H1 (cell line): ENCODE results near the gene HIC1. TPM values are rescaled to one million over a fixed set of nuclear protein-coding genes. Genes with fewer than 3 reads are reported as not detected.

Source experiments
- CTCF ChIA-PET: fragments of 300-600 bp; sonication (Branson Sonifier 250); formaldehyde crosslinking; loops from one replicate; lab custom pipeline; 2021; ENCODE audit not compliant: partially characterized antibody; lab: Charles Lee
- POLR2A ChIA-PET: fragments of 300-600 bp; sonication (Branson Sonifier 250); formaldehyde crosslinking; loops from one replicate; lab custom pipeline; 2021; ENCODE audit warnings: inconsistent platforms; ENCODE audit not compliant: partially characterized antibody; lab: Charles Lee
- DNase-seq, 2 experiments: peaks; one replicate each; pipeline versions ENCODE4 v3.0.0 to v3.0.0-alpha.2; 2010 to 2022; ENCODE audit warnings: low spot score in 2 of 2, low read depth in 1 of 2, mixed read lengths in 1 of 2
- FAIRE-seq: peaks from 2 replicates; lab custom pipeline; 2011; peaks lifted over from hg19 to GRCh38; lab: Jason Lieb, UNC
- H2AFZ ChIP-seq: 2 replicates; pipeline ENCODE4 v1.8.1; 2012; ENCODE audit warnings: low read length, inconsistent platforms
- H2AK5ac ChIP-seq: 2 replicates; pipeline ENCODE4 v1.6.1; 2013; ENCODE audit warnings: low read depth, low read length
- H2BK120ac ChIP-seq: replicated peaks from 2 replicates; pipeline ENCODE3; 2013; ENCODE audit warnings: low read depth, low read length, inconsistent platforms
- H2BK12ac ChIP-seq: 2 replicates; pipeline ENCODE4 v1.6.1; 2013; ENCODE audit warnings: low read depth, low read length
- H2BK15ac ChIP-seq: 2 replicates; pipeline ENCODE4 v1.6.1; 2013; ENCODE audit warnings: low read length
- H2BK20ac ChIP-seq: 2 replicates; pipeline ENCODE4 v1.6.1; 2013; ENCODE audit warnings: low read length
- H2BK5ac ChIP-seq: 2 replicates; pipeline ENCODE4 v1.6.1; 2013; ENCODE audit warnings: low read depth, low read length
- H3K14ac ChIP-seq: 2 replicates; pipeline ENCODE4 v1.6.1; 2013; ENCODE audit warnings: inconsistent platforms; ENCODE audit not compliant: insufficient read length
- H3K18ac ChIP-seq: 2 replicates; pipeline ENCODE4 v1.6.1; 2013; ENCODE audit warnings: low read length; ENCODE audit errors: extremely low read depth
- H3K23ac ChIP-seq: 2 replicates; pipeline ENCODE4 v1.6.1; 2013; ENCODE audit warnings: inconsistent platforms; ENCODE audit not compliant: insufficient read length
- H3K23me2 ChIP-seq: 2 replicates; pipeline ENCODE4 v1.6.1; 2013; ENCODE audit warnings: low read depth, low read length
- H3K27ac ChIP-seq: 2 replicates; pipeline ENCODE4 v1.6.1; 2011; ENCODE audit warnings: low read depth, low read length, inconsistent platforms
- H3K27me3 ChIP-seq, 4 experiments: replicated peaks in 1 of 4; 1 replicate in 1 of 4; 2 replicates in 3 of 4; pipeline versions ENCODE4 v1.6.1 to v1.8.1; 2011 to 2013; ENCODE audit warnings: low read length in 3 of 4, mild to moderate bottlenecking in 3 of 4, inconsistent platforms in 2 of 4, mixed read lengths in 2 of 4, moderate library complexity in 1 of 4; ENCODE audit not compliant: control insufficient read depth in 3 of 4, insufficient read depth in 3 of 4; ENCODE audit errors: extremely low read depth in 1 of 4
- H3K36me3 ChIP-seq, 4 experiments: 2 replicates each; pipeline versions ENCODE4 v1.6.1 to v1.8.1; 2011 to 2013; ENCODE audit warnings: mild to moderate bottlenecking in 4 of 4, low read length in 3 of 4, moderate library complexity in 2 of 4, control low read depth in 1 of 4, inconsistent platforms in 1 of 4; ENCODE audit not compliant: insufficient read depth in 4 of 4, control insufficient read depth in 2 of 4
- H3K4ac ChIP-seq: replicated peaks from 2 replicates; pipeline ENCODE3; 2013; ENCODE audit warnings: low read length, low read depth, mixed read lengths, inconsistent platforms; ENCODE audit not compliant: insufficient read length
- H3K4me1 ChIP-seq, 4 experiments: replicated peaks in 1 of 4; 1 replicate in 1 of 4; 2 replicates in 3 of 4; pipeline versions ENCODE4 v1.6.1 to v1.8.1; 2011 to 2013; ENCODE audit warnings: low read length in 3 of 4, inconsistent platforms in 2 of 4, mixed read lengths in 1 of 4; ENCODE audit not compliant: insufficient read depth in 4 of 4, control insufficient read depth in 3 of 4
- H3K4me2 ChIP-seq, 2 experiments: 2 replicates each; pipeline versions ENCODE4 v1.6.1 to v1.8.1; 2011 to 2013; ENCODE audit warnings: low read depth in 2 of 2, low read length in 2 of 2, control low read depth in 1 of 2, inconsistent platforms in 1 of 2, mild to moderate bottlenecking in 1 of 2; ENCODE audit not compliant: insufficient read depth in 1 of 2
- H3K4me3 ChIP-seq, 4 experiments: fragments of 200-600, 300-600 bp in 1 of 4; sonication (generic), shearing (Covaris generic), sonication (Bioruptor Twin) in 1 of 4; 2 replicates each; pipeline versions ENCODE4 v1.5.1 to v1.8.1; 2011 to 2016; ENCODE audit warnings: low read length in 4 of 4, low read depth in 3 of 4, control low read depth in 2 of 4, inconsistent platforms in 2 of 4, mild to moderate bottlenecking in 2 of 4, mixed read lengths in 1 of 4, moderate library complexity in 1 of 4; ENCODE audit not compliant: insufficient read depth in 2 of 4; ENCODE audit errors: extremely low read depth in 1 of 4
- H3K56ac ChIP-seq: replicated peaks from 2 replicates; pipeline ENCODE3; 2013; ENCODE audit warnings: low read depth, mild to moderate bottlenecking, mixed read lengths, low read length, inconsistent platforms; ENCODE audit not compliant: insufficient read length
- H3K79me1 ChIP-seq: 2 replicates; pipeline ENCODE4 v1.6.1; 2013; ENCODE audit warnings: low read depth, low read length, control low read depth
- H3K79me2 ChIP-seq, 2 experiments: 2 replicates each; pipeline versions ENCODE4 v1.6.1 to v1.8.1; 2012 to 2013; ENCODE audit warnings: low read length in 2 of 2, mild to moderate bottlenecking in 2 of 2, inconsistent platforms in 1 of 2; ENCODE audit not compliant: insufficient read depth in 2 of 2, control insufficient read depth in 1 of 2
- H3K9ac ChIP-seq, 4 experiments: replicated peaks in 1 of 4; 1 replicate in 1 of 4; 2 replicates in 3 of 4; pipeline versions ENCODE4 v1.6.1 to v1.8.1; 2011 to 2013; ENCODE audit warnings: low read depth in 3 of 4, low read length in 3 of 4, control low read depth in 2 of 4, mild to moderate bottlenecking in 2 of 4, moderate library complexity in 2 of 4, inconsistent platforms in 1 of 4; ENCODE audit errors: extremely low read depth in 1 of 4
- H3K9me3 ChIP-seq, 2 experiments: 2 replicates each; pipeline versions ENCODE4 v1.6.1 to v1.8.1; 2012 to 2013; ENCODE audit warnings: mild to moderate bottlenecking in 2 of 2, moderate library complexity in 2 of 2, control low read depth in 1 of 2, inconsistent platforms in 1 of 2, low read depth in 1 of 2, low read length in 1 of 2, mixed read lengths in 1 of 2; ENCODE audit not compliant: insufficient read depth in 2 of 2
- H4K20me1 ChIP-seq, 2 experiments: replicated peaks in 1 of 2; 2 replicates each; pipeline versions ENCODE3 to v1.8.1; 2011 to 2013; ENCODE audit warnings: inconsistent platforms in 2 of 2, low read length in 2 of 2, mild to moderate bottlenecking in 1 of 2; ENCODE audit not compliant: insufficient read depth in 2 of 2, control insufficient read depth in 1 of 2
- H4K5ac ChIP-seq: 2 replicates; pipeline ENCODE4 v1.6.1; 2013; ENCODE audit warnings: low read length, low read depth, mixed read lengths, inconsistent platforms; ENCODE audit not compliant: insufficient read length
- H4K8ac ChIP-seq: 2 replicates; pipeline ENCODE4 v1.8.0; 2013; ENCODE audit warnings: mild to moderate bottlenecking, moderate library complexity, low read length, inconsistent platforms; ENCODE audit not compliant: insufficient read depth; ENCODE audit errors: extremely low read depth
- H4K91ac ChIP-seq: replicated peaks from 2 replicates; pipeline ENCODE3; 2013; ENCODE audit warnings: low read length, mixed read lengths, inconsistent platforms; ENCODE audit not compliant: insufficient read length
- TBP ChIP-seq: IDR thresholded peaks from 2 replicates; pipeline ENCODE4 v1.6.1; 2011; ENCODE audit warnings: low read depth, low read length, improper control_type of control experiment
- WGBS, 2 experiments: shearing (Covaris generic) in 1 of 2; methylation state at CpG; one replicate each; pipeline versions ENCODE4 v1.1.6 to v1.1.7; 2013 to 2015; ENCODE audit warnings: low lambda C conversion rate in 2 of 2, mixed read lengths in 2 of 2, inconsistent platforms in 1 of 2, low coverage in 1 of 2, missing lambda C conversion rate in 1 of 2; ENCODE audit not compliant: insufficient replicate concordance in 2 of 2, insufficient coverage in 1 of 2, insufficient read length in 1 of 2; ENCODE audit errors: extremely low coverage in 1 of 2, missing lambda C conversion rate in 1 of 2; 5-methylcytosine and 5-hydroxymethylcytosine counted together
- polyA plus RNA-seq, 7 experiments: library from polyadenylated mRNA; depleted of rRNA in 3 of 7; stranded (reverse) in 5 of 7; unstranded in 2 of 7; fragments of >200 nt in 5 of 7; fragments of 200-250 nt in 2 of 7; gene quantifications; 1 replicate in 5 of 7; 2 replicates in 1 of 7; 4 replicates in 1 of 7; pipeline versions ENCODE4 v1.2.1 to v1.2.3, GENCODE V29; 2011 to 2013; ENCODE audit warnings: missing spikeins in 2 of 7, mixed read lengths in 2 of 7
- total RNA-seq: library from RNA; stranded (reverse); fragmentation: NEBNext Ultra II Directional; extraction: Animal tissue kit (Norgen Biotek cat#: 25700); gene quantifications from 2 replicates; pipeline ENCODE4 v1.2.1, GENCODE V29; 2021

HIC1 gene
- total and polyA plus RNA-seq, 2 of the 8 experiments (the other 6 are each of a cell fraction or from before 2014, with no cell fraction given), result 0.06 to 0.09 TPM

- H2AK5ac ChIP-seq, result no peak overlapping the region
- H3K23me2 ChIP-seq, result no peaks in the 10 kb centered on the region
- H3K36me3 ChIP-seq, result no peaks in the 10 kb centered on the region
- no peak overlapping the region for H2BK15ac ChIP-seq
- no peaks in the 10 kb centered on the region for H4K20me1 ChIP-seq
- no peak overlapping the region for H2AFZ ChIP-seq
- 0 out of 2 replicates have a peak overlapping the region, but pooled peaks have one; percentile 8 for H4K8ac ChIP-seq
- no peaks in the 10 kb centered on the region for H3K79me2 ChIP-seq
- no peak overlapping the region for H3K14ac ChIP-seq
- H3K9me3 ChIP-seq, result no peaks in the 10 kb centered on the region
- no peak overlapping the region for H4K91ac ChIP-seq
- DNase-seq (no peak), FAIRE-seq (no peak)
- H2BK120ac ChIP-seq, result no peak overlapping the region
- WGBS, 2 experiments, result 82% methylated on average over 3 of the region's 3 CpGs; no CpG with 5 or more reads in 1 of the 2 experiments
- POLR2A ChIA-PET, result no interaction called here
- H2BK20ac ChIP-seq, result no peak overlapping the region
- no peak overlapping the region for H3K23ac ChIP-seq
- H3K4me3 ChIP-seq, result no peak overlapping the region
- no peak overlapping the region for H3K18ac ChIP-seq
- H2BK12ac ChIP-seq, result no peak overlapping the region
- H3K9ac ChIP-seq, result no peak overlapping the region
- no peak overlapping the region for H4K5ac ChIP-seq
- no peak overlapping the region for H3K4ac ChIP-seq
- CTCF ChIA-PET, result interaction anchor here (0.6 to 4.0 kb wide), 8 partner anchors 11 to 238 kb away, joined by 3 to 27 read pairs (median 3); no protein-coding TSS in a partner anchor
- no peak for TF ChIP-seq TBP
- H3K4me2 ChIP-seq, result no peak overlapping the region
- H3K27ac ChIP-seq, result no peak overlapping the region
- no peak overlapping the region for H2BK5ac ChIP-seq
- no peak overlapping the region for H3K56ac ChIP-seq
- no peaks in the 10 kb centered on the region for H3K27me3 ChIP-seq
- no peaks in the 10 kb centered on the region for H3K79me1 ChIP-seq
- no peaks in the 10 kb centered on the region for H3K4me1 ChIP-seq
These were observed 52.6 kb downstream of the HIC1 start for GRCh38 chr17:2107506-2107905.
